WI38 (cell line): ENCODE measurements around the gene IFT43.

ENCODE experiments used
- H3K4me3 ChIP-seq: 2 replicates; pipeline ENCODE4 v1.5.1; 2011; ENCODE audit warnings: low read depth, mild to moderate bottlenecking, control low read depth, low read length
- TF ChIP-seq, protein P1 (sequence below): IDR thresholded peaks from 2 replicates; pipeline ENCODE4 v1.5.1; 2012; ENCODE audit warnings: low read depth, mild to moderate bottlenecking, control low read depth, low read length

IFT43 gene

DNA sequence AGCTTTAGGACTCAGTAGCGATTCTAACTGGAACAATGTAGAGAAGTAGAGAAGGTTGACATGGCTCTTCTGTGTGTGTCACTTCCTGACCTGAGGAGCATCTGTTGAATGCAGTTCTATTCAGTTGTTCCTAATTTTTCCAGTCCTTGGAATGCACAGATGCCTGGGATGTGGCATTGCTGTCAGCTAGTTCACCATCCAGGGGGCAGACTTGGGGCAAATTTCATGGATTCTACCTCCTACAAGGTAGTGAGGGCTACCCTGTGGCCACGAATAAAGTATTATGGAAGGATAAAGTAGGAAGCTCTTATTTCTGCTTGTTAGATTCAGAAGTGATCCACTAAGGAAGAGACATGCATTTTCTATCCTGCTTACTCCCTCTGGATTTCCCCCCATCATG is 91.8 kb downstream of the IFT43 start:
- no peak overlapping the region for H3K4me3 ChIP-seq
- TF ChIP-seq, protein P1, sequence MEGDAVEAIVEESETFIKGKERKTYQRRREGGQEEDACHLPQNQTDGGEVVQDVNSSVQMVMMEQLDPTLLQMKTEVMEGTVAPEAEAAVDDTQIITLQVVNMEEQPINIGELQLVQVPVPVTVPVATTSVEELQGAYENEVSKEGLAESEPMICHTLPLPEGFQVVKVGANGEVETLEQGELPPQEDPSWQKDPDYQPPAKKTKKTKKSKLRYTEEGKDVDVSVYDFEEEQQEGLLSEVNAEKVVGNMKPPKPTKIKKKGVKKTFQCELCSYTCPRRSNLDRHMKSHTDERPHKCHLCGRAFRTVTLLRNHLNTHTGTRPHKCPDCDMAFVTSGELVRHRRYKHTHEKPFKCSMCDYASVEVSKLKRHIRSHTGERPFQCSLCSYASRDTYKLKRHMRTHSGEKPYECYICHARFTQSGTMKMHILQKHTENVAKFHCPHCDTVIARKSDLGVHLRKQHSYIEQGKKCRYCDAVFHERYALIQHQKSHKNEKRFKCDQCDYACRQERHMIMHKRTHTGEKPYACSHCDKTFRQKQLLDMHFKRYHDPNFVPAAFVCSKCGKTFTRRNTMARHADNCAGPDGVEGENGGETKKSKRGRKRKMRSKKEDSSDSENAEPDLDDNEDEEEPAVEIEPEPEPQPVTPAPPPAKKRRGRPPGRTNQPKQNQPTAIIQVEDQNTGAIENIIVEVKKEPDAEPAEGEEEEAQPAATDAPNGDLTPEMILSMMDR = no peak

DNA sequence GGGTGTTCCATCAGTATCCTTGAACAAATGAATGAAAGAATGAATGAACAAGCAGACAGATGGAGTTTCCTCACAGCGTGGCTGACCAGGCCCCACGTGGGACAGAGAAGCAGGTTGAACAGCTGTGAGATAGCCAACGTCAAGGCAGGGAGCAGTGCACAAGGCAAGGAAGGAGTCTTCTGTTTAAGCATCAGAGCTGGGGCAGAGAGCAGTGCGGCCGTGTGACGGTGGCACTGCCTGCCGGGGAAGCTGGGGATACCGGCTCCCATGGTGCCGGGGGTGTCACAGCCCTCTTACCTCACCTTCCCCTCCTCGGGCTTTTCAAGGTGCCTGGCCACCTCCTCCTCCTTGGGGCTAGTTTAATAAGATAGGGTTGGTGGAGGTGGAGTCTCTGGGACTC is 92.9 kb downstream of the IFT43 start:
- no peak overlapping the region for H3K4me3 ChIP-seq
- TF ChIP-seq, protein P1 = no peak

DNA sequence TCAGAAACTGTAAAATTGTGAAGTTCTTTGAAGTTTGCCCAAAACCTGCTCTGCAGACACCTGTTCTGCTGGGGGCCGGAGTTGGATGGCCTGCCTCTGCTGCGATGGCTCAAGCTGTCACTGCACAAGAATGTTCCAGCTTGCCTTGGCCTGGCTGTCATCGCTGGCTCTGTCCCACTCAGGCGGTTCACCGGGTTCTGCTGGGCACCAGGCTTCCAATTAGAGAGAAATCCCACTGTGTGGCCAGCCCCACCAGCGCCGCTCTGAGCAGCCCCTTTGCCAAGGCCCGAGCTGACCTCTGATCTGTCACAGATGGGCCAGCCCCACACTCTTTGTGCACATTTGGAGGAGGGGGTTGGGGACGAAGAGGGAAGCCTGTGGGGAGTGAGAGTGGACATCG is 94.5 kb downstream of the IFT43 start:
- TF ChIP-seq, protein P1 = no peak
- no peak overlapping the region for H3K4me3 ChIP-seq

DNA sequence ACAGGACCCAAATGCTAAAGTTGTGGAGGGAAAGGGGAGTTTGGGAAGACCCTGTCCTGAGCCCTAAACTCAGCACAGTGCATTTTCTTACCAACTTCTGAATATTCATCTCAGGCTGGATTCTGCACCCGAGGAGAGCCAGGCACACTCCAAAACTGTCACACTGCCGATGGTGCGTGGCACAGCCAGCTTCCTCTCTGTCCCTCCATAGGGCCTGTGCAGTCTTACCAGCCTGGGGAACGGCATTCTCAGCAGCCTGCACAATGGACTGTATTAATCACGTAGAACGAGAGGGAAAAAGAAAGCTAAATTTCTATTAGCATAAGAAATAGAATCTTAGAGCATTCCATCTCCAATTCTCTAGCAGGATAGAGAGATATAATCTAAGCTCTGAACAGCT is 94.9 kb downstream of the IFT43 start:
- TF ChIP-seq, protein P1 = no peak
- H3K4me3 ChIP-seq = no peak overlapping the region

DNA sequence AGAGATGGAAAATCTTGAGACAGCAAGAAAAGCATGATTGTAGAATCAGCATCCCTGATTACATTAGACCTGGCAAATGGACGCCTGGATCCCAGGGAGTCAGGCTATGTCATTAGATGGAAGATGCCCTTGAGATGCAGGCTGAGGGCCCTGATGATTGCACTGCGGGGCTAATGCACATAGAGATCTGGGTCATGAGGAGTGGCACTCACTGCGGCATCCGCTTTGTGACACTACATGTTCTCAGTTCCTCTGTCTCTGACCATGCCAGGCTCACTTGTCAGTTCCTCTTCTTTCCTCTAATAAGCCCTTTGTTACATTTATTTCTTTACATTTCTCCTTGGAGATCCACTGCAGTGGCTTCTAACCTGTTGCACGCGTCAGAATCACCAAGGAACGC is 96.1 kb downstream of the IFT43 start:
- TF ChIP-seq, protein P1 = no peak
- no peak overlapping the region for H3K4me3 ChIP-seq

DNA sequence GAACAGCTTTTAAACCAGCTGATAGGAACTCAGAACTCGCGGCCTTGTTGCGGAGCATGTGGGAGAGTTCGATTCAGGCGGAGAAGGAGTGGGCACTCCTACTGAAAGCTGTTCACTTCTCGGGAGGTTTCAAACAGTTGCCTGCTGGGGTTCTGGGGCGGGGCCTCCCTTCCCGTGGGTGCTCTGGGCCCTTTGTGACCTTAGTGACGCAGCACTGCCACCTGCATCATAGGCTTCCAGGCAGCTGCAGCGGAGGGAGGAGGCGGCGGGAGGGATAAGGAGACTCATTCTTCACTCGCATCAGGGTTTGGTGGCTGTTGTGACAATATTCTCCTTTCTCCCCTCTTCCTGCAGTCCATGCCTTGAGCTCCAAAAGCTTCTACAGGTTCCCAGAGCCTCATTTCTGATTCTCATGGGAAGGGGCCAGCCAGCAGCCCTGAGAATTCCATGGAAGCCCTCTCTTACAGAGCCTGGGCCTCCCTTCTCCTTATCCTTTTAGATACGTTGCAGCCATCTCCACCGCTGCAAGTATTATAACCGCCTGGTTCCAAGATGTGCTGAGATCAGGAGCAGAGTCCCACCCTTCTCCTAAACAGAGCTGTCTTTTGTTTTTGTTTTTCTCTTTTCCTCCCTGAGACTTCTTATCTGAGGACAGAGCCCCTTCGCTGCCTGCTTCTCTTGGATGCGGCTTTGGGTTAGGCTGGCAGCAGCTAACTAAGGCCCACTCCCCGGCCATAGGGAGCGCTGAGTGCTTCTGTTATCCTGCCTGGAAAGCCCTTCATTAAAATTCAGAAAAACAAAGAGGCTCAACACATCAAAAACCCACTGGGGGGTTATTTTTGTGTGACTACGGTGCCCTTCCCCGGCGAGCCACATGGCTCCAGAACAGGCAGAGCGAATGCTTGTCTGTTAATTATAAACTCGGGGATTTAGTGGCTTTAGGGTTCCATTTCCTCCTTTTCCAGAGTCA is 98.5 kb downstream of the IFT43 start:
- no peak overlapping the region for H3K4me3 ChIP-seq
- TF ChIP-seq, protein P1 = no peak

DNA sequence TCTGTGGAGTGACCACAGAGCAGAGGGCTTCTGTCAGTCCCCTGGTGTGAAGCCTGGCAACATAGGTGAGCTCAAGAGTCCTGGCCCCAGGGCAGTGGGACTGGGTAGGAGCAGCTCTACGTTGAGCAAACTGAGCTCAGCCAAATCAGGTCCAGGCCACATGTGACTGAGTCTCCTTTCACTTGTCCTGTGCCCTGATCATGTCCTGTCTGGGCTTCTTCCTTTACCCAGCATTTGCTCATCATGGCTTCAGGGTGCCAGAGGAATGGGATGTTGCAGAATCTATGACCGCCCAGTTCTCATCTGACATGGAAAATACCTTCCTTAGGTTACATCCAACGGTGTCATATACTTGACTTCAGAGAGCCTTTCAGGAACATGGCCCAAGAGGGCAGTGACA is 99.8 kb downstream of the IFT43 start:
- H3K4me3 ChIP-seq = no peak overlapping the region
- TF ChIP-seq, protein P1 = no peak
